KG1 (cell line): ENCODE measurements around the gene ATG10.
"Not testable (repeated sequence)": the region's sequence is repeated elsewhere in the genome, so short reads cannot be mapped to it uniquely, and the experiment has no call there.

Experiments used
- DNase-seq: peaks from one replicate; lab custom pipeline; 2025; lab: John Stamatoyannopoulos, UW

Gene ATG10

DNA sequence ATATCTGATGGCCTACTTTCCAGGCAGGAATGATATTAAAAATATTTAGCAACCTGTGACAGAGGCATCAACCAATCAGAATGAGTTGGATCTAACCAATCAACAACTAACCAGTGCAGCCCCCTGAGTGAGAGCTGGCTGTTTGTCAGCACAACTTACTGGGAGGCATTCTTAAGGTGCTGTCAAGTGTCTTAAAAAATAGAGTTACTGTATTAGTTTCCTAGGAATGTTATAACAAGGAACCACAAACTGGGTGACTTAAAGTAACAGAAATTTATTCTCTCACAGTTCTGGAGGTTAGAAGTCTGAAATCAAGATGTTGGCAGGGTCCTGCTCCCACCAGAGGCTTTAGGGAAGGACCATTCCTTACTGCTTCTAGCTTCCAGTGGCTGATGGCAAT, 85.2 kb downstream of the ATG10 start:
- no peak for DNase-seq

DNA sequence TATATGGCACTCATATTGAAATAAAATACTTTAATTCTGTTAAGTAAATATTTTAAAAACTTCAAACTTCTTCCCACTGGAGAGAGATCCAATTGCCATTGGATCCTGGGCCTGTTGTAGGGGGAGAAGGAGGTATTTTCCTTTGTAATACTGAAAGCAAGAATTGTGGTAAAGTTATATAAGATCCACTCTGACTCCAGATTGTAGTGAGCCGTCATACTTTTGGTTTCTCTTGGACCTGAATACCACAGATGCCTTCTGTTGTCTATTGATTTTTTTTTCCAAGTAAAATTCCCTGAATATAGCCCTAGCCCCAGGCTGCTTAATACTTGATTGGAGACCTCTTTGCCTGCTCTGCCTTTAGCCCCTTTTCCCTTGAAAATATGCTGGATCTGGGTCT, 86.9 kb downstream of the ATG10 start:
- no peak for DNase-seq

DNA sequence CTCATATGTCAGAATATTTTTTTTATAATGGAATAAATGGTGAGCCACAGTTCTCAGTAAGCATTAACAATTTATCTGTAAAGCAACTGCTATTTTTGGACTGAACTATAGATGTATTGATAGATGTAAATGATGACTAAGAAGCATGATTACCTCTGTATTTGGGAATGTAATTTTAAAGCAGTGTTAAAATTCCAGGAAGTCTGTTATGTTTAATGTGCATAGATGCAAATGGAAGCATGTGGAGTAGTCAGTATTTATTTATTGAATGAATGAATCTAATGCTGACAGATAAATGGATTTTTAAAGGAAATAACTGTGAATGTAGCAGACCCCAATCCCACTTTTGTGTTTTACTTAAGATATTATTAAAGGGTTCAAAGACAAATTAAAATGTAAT, 95.0 kb downstream of the ATG10 start:
- DNase-seq: no peak

DNA sequence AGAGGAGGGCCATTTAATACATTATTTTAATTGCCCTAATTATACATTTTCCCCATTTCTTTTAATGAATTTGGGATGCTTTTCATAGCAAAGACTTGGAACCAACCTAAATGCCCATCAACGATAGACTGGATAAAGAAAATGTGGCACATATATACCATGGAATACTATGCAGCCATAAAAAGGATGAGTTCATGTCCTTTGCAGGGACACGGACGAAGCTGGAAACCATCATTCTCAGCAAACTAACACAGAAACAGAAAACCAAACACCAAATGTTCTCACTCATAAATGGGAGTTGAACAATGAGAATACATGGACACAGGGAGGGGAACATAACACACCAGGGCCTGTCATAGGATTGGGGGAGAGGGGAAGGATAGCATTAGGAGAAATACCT, 96.2 kb downstream of the ATG10 start:
- not testable (repeated sequence) for DNase-seq

DNA sequence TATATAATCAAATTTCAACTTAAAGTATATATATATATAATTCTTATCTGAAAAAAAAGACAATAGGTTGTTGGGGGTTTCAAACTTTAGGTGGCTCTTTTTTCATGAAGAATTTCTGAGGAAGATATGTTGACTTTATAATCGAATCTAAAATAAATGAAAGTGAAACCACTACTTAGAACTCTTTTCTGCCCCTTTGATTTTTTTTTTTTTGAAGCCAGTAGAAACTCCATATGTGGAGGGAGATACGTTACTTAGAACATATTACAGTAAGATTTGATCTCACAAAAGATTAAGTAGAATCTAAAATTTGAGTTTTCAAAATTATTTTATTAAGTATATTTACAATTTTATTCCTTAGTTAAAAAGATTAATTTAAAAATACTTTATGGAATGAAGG, 96.9 kb downstream of the ATG10 start:
- no peak for DNase-seq

DNA sequence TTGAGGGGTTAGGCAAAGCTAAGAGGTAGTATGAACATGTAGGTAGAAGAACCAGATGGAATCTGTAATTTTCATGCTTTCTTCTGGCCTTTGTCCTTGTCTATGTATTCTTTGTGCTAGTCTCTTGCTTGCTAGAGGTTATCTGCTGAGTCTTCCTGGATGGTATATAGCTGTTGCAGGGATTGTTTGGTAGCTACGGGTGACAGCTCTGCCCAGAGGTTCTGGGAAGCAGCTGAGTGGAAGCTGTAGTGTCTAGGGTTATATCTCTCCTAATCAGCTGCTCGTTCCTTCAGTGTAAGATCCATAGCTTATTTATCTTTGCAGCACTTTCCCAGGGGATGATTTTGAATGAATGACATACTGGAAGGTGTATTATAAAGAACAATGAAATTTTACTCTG, 100.3 kb downstream of the ATG10 start:
- no peak for DNase-seq

DNA sequence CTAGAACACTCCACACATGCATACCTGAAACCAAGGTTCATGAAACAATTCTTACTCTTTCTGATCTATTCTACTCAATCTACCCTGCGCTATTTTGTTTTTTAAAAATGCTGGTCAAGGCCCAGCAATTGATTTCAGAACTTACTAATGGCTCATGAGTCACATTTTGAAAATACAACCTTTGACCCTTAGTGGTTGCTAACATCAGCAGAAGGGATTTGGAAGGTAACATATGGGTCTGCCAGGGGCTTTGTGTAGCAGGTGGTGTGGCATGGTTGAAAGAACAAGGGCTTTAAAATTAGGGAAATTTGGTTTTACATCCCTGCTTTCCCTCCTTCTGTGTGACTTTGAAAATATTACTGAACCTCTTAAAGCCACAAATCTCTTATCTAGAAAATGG, 101.4 kb downstream of the ATG10 start:
- DNase-seq: no peak

DNA sequence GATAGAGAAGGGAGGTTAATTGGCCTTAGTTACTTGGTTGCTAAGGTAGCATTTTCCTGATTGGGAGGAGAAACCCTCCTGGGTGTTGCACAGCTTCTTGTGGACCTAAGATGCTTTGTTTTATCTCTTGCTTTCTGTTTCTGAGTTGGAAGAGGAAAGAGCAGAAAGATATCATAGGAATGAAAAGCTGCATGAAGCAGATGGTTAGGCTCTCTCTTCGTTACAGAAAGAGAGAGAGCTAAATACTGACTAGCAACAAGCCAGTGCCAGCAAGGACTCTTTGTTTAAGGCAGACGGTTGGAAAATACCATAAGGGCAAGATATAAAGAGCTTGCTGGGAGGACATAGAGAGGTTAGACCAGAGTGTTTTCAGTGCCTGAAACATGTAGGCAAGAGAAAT, 103.1 kb downstream of the ATG10 start:
- DNase-seq: no peak

DNA sequence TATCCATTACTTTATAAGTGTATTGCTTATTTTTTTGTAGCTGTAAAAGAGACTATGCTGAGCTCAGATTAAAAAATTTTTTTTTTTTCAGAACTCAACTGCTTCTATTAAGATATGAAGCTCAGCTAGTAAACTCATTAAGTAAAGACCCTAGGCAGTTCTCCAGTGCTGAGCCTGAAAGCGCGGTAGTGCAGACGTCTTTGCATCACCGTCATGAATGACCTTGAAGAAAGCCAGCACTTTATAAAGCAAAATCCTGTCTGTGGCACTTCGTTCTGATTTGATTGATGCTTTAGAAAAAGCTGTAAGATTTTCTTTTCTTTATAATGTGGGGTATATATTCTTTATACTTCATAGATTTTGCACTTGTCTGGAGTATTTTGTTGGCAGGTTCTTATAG, 105.7 kb downstream of the ATG10 start:
- DNase-seq: no peak

DNA sequence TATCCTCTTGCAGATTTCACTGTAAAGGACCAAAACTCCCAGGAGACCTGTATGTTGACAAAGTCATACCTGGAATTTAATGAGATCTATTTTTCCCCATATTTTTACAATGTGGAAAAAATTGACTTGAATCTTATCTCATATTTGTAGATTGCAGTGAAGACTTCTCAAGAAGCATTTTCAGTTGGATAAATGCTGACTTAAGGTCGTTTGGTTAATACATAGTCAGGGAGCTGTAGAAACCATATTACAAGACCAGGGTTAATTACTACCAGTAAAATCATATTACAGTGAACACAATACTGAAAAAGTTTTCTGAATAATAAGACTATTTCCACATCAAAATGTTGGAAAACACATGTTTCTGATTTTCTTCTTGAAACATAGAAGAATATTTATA, 119.8 kb downstream of the ATG10 start:
- DNase-seq: no peak

DNA sequence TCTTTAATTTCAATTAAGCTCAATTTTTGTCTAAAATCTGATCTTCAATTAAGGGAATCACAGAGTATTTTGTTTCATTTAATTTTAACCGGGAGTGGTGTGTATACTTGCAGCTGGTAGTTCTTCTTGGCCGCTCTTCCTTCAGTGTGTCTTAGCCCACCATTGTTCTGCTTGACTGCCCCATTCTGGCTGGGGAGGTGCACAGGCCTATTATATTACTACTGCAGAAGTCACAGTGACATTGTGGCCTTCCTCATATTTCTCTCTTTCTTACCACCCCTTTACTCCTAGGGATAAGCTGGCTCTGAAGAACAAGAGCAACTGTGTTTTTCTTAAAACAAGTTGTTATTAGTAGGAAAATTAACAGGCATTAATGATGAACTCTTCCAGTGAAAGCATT, 123.7 kb downstream of the ATG10 start:
- no peak for DNase-seq

DNA sequence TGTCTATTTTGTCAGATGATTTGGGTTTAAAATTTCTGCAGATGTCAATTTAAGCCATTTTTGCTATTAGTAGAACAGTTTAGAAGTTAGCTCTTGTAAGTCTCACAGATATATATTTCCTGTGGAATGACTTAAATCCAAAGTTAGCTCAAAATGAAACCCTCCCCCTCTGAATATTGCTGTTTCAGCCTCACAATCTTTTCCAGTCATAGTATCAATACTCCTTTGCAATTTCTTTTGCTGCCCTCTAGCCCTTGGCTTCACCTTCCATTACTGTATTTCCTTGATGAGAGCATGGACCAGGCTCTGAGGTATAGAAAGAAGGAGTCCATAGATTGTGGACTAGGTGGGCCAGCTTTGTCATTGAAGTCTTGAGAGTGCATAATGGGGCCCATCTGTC, 124.4 kb downstream of the ATG10 start:
- DNase-seq: no peak

DNA sequence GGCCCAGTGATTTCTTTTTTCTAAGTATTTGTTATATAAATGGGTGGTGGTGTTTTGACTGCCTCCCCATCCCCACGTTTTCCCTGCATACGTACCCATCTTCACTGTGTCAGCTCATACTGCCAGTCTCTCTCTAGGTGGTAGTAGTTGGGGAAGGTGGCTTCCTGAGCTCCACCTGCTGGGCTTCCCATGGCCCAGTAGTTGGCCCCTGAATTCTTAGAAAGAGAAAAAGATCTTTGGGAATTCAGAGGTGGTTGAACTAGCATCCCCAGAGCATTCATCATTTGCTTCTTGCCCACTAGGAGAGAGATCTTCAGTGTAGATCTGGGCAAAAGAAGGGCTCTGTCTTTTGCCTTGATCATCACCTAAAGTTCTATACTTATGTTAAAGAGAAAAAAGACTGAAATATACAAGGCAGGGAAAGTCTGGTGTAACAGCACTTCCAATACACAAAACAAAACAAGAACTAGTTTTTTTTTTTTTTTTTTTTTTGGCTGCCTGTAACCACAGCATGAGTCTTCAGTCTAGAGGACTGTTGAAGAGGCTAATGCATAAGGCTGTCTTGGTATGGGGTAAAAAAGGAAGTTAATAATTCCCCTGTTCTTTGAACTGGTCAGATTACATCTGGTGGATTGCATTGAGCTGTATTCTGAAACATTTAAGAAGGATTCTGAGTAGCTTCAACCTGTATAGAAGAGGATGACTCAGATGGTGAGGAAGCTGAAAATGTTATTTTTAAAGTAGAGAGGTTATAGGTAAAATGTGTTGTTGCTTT, 128.7 kb downstream of the ATG10 start:
- peak; percentile 58 for DNase-seq

DNA sequence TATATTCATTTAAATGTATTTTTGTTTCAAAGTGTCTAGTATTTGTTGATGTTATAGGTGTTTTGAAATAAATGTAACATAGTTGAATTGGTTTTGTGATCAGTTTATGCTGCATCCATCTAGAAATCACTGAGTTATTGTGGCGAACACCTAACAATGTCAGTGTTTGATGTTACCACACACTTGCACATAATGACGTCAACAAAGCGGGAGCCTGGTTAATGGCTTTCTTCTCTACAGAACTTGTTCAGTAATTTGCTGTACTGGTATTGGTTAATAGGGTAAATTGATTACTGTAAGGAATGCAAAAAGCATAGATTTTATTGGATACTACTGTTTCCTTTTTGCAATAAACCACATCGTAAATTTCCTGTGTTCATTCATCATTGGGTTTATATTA, 133.0 kb downstream of the ATG10 start:
- DNase-seq: no peak

DNA sequence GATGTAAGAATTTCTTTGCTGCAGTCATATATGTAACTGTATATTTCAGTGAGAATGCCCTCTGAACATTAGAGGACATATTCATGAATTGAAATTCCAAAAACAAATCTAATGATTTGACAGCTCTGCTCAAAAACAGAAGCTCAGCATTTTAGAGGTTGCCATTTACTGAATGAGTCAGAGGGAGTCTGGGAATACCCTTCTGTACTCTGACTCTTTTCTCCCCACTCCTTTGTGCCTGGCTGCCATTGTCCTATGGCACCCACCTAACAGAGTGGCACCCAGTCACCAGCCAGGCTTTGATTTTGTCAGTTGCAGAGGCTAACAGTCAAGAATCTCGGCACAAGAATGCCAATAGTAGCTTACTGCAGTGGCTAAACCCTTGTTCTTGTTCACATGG, 133.6 kb downstream of the ATG10 start:
- DNase-seq: no peak

DNA sequence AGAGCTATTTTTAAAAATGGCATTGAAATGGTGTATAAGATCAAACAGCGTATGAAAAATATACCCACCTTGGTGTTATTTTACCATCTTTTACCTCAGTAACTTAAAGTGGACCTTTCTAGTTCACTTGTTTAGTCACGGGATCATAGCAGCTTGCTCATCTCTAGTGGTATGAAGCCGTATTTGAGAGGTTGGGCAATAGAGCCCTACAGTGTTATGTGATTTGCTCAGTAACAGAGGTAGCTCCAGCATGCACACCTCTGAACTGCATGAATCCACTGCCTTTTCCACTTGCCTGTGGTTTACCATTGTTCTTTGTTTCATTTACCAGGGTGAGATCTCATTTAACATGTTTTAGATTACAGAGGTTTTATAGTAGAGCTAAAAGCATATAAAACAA, 134.4 kb downstream of the ATG10 start:
- DNase-seq: no peak

DNA sequence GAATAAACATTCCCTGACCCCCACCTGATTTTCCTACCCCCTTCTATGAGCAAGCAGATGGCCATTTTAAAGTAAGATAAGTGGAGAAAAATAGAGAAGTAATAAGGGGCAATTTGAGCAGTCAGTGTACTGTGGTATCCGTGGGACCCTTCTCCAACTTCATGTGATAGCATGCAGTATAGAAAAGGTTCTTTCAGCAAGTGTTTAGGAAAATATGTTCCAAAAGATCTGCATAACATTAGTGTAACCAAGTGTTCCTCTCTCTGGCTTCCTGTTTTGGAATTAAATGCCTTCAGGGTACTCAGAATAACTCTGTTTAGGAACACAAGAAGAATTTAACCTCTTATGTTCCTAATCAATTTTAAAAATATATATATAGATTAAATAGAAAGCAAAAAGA, 134.9 kb downstream of the ATG10 start:
- no peak for DNase-seq

DNA sequence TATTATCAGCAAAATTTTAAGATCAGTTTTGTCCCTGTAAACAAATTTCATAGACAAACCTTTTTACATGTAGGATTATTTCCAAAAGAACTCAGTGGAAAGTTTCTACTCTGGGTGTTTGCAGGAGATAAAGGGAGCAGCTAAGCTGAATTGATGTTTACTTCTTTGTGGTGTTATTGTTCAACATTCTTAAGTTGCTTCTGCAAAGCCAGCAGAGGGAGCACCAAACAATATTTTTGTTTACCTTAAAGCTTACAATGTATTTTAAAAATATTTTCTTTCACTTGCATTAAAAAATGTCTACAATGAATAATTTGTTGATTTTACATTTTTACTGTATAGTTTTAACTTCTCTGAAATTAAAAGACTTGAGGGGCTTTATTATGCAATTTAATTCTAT, 135.4 kb downstream of the ATG10 start:
- DNase-seq: no peak

DNA sequence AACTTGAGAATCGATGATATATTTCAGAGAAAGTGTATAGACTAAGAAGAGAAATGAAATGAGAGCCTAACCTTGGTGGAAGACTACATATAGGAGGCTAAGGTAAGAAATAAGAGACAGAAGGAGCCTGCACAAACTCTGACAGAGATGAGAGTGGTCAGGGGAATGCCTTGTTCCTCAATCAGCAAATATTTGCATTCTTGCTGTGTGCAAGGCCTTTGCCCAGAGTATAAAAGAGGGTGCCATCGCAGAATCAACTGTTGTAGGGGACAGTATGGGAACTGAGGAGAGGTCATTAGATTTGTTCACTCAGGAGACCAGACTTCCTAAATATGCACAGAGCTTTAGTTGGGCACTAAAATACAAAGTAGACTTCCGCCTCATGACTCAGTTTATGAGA, 137.2 kb downstream of the ATG10 start:
- no peak for DNase-seq

DNA sequence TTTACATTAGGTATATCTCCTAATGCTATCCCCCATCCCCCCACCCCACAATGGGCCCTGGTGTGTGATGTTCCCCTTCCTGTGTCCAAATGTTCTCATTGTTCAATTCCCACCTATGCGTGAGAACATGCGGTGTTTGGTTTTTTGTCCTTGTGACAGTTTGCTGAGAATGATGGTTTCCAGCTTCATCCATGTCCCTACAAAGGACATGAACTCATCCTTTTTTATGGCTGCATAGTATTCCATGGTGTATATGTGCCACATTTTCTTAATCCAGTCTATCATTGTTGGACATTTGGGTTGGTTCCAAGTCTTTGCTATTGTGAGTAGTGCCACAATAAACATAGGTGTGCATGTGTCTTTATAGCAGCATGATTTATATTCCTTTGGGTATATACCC, 138.1 kb downstream of the ATG10 start:
- DNase-seq: not testable (repeated sequence)

DNA sequence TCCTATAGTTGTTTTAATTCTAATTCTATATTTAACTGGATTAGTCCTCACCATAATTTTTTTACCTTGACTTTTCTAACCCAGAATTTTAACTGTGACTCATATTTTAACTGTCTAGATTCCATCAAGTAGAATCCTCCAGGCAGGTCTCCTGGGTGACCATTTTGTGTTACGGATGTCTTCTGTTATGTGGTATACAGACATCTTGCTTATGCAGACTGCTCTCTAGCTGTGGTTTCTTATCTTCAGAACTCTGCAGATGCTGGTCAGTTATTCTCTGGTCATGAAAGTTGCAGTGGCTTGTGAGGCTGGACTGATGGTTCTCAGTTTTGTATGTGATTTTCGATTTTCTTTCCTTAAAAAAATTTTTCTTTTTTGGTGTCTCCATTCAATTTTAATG, 139.4 kb downstream of the ATG10 start:
- DNase-seq: no peak

DNA sequence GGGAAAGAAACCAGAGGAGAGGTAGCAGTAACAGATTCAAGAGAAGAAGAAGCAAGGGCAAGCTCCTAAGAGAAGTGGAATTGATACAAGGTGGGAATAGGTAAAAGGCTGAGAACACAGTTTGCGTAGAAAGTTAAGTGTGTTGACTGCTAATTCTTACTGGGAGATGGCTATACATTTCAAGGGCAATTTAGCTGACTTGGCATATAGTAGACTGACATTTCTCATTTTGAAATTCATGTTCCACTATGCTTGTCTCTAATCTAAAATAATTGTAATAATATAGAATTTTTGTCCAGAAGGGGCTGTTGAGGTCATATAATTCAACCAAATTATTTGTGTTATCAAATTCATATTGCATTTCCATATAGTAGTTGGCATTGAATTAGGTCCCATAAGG, 144.0 kb downstream of the ATG10 start:
- no peak for DNase-seq

DNA sequence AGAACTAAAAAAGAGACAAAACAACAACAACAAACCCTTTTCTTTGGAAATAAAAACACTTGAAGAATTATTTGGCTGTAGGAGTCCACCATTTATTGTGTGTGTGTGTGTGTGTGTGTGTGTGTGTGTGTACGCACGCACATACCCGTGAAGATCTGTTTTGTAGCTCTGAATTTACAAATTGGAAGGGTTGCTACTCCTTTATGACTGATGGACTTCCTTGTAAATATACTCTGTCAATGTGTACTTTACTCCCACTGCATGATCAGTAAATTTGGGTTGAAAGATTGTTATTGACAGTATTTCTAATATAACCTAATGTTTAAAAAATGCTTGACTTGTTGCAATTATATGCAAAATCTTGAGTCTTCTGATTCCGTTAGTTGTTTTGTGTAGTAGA, 148.1 kb downstream of the ATG10 start:
- no peak for DNase-seq

DNA sequence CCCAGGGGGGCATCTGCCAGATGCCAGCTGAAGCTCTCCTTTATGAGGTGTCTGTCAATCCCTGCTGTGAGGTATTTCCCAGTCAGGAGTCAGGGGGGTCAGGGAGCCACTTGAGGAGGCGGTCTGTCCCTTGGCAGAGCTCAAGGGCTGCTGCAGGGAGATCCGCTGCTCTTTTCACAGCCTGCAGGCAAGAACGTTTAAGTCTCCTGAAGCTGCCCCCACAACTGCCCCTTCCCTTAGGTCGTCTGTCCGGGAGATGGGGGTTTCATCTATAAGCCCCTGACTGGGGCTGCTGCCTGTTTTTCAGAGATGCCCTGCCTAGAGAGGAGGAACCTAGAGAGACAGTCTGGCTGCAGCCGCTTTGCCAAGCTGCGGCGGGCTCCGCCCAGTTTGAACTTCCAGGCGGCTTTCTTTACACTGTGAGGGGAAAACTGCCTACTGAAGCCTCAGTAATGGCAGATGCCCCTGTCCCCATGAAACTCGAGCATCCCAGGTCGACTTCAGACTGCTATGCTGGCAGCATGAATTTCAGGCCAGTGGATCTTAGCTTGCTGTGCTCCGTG, 158.0 kb downstream of the ATG10 start:
- DNase-seq: no peak
